ENCODE results near the gene ABCD3.

GRCh38 chr1:94550396-94550795, 132.2 kb downstream of the ABCD3 start:
- no peak for TF ChIP-seq ZNF488 (tag by site-specific recombination; IDR thresholded peaks at IDR 0.05)
- TF ChIP-seq ZFP3 (tag by site-specific recombination; IDR thresholded peaks at IDR 0.05; ENCODE audit: low read depth) = no peak
- TF ChIP-seq TCF7L2 (IDR thresholded peaks at IDR 0.05; ENCODE audit: borderline replicate concordance, low read depth, low read length) = no peak
- no peak for TF ChIP-seq CTCF (tag by site-specific recombination; IDR thresholded peaks at IDR 0.05)
- no peak for TF ChIP-seq ZNF792 (tag by site-specific recombination; IDR thresholded peaks at IDR 0.05)
- TF ChIP-seq ZNF157 (tag by site-specific recombination; IDR thresholded peaks at IDR 0.05) = no peak
- no peak for TF ChIP-seq ZNF184 (tag by site-specific recombination; IDR thresholded peaks at IDR 0.05)
- TF ChIP-seq ZNF138 (tag by site-specific recombination; IDR thresholded peaks at IDR 0.05; ENCODE audit: borderline replicate concordance) = no peak
